Right forelimb (tissue), 1 donor: ENCODE measurements around the gene EFNA5.
"Not testable (repeated sequence)": the region's sequence is repeated elsewhere in the genome, so short reads cannot be mapped to it uniquely, and the experiment has no call there.

ENCODE experiments used
- DNase-seq: peaks from one replicate; pipeline ENCODE4 v3.0.0-alpha.2; 2018

Gene EFNA5

GRCh38 chr5:107515521-107516080 is 155.1 kb downstream of the EFNA5 start:
- DNase-seq = no peak

DNA sequence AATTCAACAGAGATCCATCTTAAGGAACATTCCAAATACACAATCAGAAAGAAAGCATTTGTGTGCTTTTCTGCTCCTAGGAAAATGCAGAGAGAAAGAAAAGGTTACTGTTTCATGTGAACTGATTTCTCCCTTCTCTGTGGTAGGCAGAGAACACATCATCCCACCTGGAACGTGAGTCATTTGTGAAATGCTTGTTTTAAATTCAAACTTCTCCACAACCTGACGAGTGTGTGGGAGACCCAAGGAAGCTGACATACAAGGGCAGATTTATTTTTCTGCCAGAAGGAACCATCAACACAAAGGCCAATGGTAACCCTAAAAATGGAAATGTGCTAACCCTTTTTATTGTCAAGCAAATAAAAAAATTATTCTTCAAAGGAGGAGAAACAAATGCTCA is 156.4 kb downstream of the EFNA5 start:
- no peak for DNase-seq

- DNase-seq = no peak
Measured at GRCh38 chr5:107513337-107514085, 157.2 kb downstream of the EFNA5 start.

- no peak for DNase-seq
Measured at GRCh38 chr5:107512029-107512428, 158.7 kb downstream of the EFNA5 start.

DNA sequence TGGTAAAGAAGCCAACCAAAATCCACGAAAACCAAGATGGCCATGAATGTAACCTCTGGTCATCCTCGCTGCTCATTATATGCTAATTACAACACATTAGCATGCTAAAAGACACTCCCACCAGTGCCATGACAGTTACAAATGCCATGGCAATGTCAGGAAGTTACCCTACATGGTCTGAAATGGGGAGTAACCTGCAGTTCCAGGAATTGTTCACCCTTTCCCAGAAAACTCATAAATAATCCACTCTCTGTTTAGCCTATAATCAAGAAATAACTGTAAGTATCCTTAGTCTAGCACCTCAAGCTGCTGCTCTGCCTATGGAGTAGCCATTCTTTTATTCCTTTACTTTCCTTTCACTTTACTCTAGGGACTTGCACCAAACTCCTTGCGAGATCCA is 160.6 kb downstream of the EFNA5 start:
- no peak for DNase-seq

GRCh38 chr5:107508097-107508496 is 162.6 kb downstream of the EFNA5 start:
- no peak for DNase-seq

DNA sequence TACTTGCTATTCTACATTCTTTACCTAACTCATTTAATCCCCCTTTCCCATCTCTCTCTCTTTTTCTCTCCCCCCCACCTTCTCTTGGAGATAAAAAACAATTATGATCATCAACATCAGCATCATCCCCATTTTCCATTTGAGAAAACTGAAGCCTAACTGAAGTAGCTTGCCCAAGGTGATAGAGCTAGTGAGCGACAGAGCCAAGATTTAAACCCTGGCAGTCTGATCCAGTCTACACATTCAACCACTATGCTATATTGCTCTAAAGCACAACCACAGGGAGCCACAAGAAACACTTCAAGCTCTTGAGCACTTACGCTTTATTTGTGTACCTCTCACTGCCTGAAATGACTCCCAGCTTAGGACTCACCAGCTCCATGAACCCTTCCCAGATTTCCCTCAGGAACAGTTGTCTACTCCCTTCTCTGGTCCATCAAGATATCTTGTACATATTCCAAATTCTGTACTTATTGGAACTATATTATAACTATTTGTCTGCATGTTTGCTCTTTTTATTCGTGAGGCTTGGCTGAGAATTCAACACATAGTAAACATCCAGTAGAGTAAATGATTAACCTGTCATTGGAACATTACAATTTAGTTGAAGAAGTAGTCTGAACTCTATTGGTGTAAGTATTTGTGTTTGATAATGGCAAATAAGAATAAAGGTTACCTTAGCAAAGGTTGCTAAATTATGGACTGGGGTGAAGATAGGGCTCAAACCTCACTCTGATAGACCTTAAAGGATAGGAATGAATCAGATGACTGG is 164.8 kb downstream of the EFNA5 start:
- no peak for DNase-seq

DNA sequence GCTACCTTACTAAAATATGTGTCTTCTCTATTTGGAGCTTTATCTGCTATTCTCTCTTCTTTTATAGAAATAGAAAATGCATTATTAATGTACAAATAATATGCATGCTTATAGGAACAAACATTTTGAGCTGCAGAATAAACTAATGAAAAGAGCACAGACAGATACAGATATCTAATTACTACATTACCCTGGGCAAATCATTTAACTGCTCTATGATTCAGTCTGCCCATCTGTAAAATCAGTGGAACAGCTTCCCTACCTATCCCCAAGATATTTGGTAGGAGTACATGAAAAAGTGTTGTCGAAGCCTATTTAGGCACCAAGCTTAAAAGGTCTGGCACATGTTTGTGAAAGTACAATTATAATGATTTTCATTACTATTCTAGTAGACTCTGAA is 166.3 kb downstream of the EFNA5 start:
- DNase-seq = no peak

GRCh38 chr5:107502676-107503060 is 168.1 kb downstream of the EFNA5 start:
- no peak for DNase-seq

DNA sequence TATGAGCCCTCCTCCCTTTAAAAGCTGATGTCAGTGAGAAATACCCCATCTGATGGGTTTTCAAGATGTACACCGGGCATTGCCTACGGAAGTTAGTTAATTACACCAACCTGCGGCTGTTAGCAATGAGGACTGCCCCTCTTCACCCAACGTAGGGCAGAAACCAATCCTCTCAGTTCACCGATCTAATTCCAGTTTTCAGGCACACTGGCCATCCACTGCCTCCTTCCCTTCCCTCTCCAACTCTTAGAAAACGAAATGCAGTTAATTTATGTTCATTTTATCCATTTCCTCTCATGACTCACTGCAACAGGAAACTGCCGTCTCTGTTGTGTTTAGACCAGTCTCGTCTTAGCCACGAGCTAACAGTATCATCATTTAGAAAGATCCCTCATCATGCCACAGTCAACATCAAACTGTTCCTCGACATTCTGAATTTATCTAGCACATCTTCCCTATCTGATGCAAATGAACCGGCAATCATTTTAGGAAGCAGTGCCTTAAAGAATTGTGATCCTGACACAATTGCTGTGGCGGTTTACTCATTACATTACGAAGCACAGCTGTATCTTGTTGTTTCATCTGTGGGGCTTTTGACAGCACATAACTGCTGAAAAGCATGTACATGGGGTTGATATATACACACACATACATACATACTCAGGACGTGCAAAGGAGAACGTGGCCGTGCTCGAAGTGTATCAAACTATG is 168.6 kb downstream of the EFNA5 start:
- DNase-seq = no peak

GRCh38 chr5:107500840-107501239 is 169.9 kb downstream of the EFNA5 start:
- DNase-seq = no peak

DNA sequence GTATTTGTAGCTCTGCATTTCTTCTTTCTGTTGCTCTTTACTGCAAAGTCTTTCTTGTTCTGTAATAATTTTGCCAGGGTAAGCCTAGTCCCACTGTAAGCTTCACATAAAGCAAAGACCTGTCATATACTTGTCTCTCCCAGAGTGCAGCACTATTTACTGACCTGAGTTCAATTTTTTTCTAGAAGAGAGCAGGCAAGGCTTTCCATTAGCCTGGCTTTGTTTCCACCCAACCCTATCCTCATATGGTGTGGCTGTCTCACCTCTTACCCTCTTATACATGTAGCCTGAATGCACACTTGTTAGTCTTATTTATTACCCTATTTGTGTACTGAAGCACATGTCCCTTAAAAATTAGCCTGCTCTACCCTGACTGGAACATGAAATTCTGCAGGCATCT is 170.4 kb downstream of the EFNA5 start:
- DNase-seq = no peak

DNA sequence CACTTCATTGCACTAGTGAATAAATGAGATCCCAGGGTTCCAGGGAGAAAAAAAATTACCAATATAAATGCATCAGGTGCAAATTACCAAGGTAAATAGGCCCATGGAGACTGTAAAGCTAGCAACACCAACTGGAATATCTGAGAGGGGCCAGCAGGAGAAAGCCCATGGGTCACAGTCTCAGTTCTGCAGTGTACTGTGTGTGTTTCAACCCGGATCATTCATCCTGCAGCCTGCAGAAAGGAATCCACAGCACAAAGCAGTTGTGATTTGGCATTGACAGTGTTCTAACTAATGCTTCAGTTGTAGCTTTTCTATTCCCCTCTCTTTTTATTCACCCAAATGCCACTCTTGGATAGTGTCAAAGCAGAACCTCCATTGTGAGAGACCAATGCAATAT is 171.0 kb downstream of the EFNA5 start:
- no peak for DNase-seq

DNA sequence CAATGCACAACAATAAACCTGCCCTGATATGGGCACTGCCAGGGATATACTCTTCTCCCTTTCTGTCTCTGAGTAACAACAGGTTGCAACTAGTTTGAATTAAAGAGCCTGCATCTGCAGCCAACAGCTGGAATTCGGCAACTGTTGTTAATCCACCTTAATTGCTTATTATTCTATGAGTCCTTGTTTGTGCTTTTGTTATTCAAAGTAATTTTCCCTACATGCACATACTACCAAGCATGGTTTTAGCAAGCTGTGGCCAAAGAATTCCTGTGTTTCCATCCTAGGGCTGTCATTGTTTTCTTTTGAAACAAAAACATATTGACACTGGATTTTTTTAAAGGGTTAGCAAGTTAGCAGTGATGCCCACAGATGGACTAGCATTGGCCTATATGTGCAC is 171.5 kb downstream of the EFNA5 start:
- no peak for DNase-seq

- DNase-seq = no peak
Measured at GRCh38 chr5:107496466-107496865, 174.3 kb downstream of the EFNA5 start.

DNA sequence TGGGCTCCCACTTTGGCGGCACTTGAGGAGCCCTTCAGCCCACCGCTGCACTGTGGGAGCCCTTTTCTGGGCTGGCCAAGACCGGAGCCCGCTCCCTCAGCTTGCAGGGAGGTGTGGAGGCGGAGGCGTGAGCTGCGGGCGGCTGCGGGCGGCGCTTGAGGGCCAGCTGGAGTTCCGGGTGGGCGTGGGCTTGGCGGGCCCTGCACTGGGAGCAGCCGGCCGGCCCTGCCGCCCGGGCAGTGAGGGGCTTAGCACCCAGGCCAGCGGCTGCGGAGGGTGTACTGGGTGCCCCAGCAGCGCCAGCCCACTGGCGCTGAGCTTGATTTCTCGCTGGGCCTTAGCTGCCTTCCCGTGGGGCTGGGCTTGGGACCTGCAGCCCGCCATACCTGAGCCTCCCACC is 176.6 kb downstream of the EFNA5 start:
- DNase-seq = not testable (repeated sequence)

DNA sequence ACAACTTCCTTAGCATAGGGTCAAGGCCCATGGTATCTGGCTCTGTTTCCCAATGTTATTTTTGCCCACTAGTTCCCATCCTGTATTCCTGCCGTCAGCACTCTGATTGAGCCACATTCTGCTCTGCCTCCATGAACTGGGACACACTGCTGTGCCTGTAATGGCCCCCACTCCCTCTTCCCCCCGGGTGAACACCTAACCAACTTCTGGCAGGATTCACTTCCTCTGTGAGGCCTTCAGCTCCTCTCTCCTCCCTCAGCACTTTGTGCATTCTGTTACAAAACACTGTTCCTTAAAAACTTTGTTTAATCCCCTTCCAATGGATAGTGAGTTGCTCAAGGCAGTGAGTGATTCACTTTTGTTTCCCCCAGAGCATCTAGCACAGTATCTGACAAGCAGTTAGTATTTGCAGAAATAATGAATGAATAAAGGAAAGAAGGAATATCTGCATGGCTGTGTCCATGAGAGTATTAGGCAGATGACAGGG is 183.6 kb downstream of the EFNA5 start:
- no peak for DNase-seq

DNA sequence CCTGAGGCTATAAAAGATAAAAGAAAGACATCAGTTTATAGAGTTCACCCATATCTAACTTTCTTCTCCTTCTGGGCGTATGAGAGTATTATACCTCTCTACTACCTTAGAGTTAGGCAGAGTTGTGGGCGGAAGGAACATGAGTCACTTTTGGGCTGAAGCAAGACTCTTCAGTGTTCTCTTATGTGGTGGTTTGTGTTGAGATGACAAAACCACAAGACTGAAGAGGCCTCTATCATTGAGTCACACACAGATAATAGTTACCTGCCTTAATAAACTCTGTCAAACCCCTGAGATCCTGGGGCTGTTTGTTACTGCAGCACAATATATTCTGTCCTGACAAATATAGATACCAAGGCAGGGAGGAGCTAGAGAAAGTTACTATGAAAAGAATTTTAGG is 184.2 kb downstream of the EFNA5 start:
- DNase-seq = no peak

DNA sequence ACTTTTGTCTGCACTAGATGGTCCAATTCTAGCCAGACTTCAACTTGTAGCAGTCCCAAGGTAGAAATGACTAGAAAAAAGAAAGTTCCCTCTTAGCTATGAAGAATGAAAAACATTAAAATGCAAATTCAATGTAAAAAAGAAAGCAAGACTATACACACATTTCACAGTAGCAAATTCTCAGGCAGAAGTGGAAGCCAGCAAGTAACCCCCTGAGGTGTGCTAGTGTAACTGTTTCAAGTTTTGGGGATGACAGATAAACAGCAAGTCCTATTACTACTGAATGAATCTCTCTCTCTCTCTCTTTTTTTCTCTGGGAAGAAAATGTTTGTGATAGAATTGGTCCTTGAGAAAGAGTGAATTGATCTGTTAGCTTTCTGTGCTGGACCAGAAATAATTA is 185.6 kb downstream of the EFNA5 start:
- no peak for DNase-seq

DNA sequence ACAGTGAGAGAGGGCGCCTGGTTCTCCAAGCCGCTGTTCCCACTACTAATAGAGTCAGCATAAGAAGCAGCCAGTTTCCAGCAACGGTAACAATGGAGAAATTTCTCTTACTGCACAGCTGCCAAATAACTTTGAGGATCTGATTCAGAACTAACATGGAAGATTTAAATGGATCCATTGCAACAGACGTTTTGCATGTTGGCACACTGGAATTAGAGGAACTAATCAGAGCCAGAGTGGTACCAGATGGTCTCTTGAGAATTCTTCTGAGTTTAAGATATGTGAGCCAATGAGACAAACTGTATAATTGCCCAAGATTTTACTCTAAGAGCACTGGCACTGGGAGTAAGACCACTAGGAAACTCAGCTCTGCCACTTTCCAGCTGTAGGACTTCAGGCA is 186.5 kb downstream of the EFNA5 start:
- no peak for DNase-seq

GRCh38 chr5:107483231-107484024 is 187.3 kb downstream of the EFNA5 start:
- DNase-seq = no peak

- no peak for DNase-seq
Measured at GRCh38 chr5:107478068-107478641, 192.6 kb downstream of the EFNA5 start.
